IMR-90 (cell line): ENCODE measurements around the gene COL8A1. TPM values are rescaled to one million over a fixed set of nuclear protein-coding genes. Genes with fewer than 3 reads are reported as not detected.
A peak's percentile ranks its signal among the peaks of the same experiment; 100 is the strongest.

Experiments
- ATAC-seq: fragments of 200-7000 bp; cut with Tn5 transposase; 2 replicates; pipeline ENCODE4 v1.9.1; 2020; ENCODE audit warnings: low read depth, mild to moderate bottlenecking, moderate library complexity
- BruUV-seq: library from RNA; stranded (reverse); fragments of 400-500 nt; replicated peaks from 2 replicates; lab custom pipeline; 2021; lab: Mats Ljungman, UMichigan
- CTCF ChIA-PET: fragments of 300-600 bp; formaldehyde crosslinking; extraction: SDS; loops from one replicate; lab custom pipeline; 2021; ENCODE audit warnings: antibody characterized with exemption; lab: Yijun Ruan, JAX
- POLR2A ChIA-PET: fragments of 300-600 bp; sonication (Branson Sonifier 250); formaldehyde crosslinking; loops from one replicate; lab custom pipeline; 2022; ENCODE audit warnings: antibody characterized with exemption; ENCODE audit not compliant: unreplicated experiment; lab: Charles Lee
- DNase-seq: peaks from one replicate; pipeline ENCODE4 v3.0.0; 2013
- H2AFZ ChIP-seq: replicated peaks from 2 replicates; pipeline ENCODE3; 2013; ENCODE audit warnings: low read length, mild to moderate bottlenecking; ENCODE audit not compliant: poor library complexity
- H2AK5ac ChIP-seq: 2 replicates; pipeline ENCODE4 v1.6.1; 2013; ENCODE audit warnings: low read depth, low read length, inconsistent platforms
- H2AK9ac ChIP-seq: replicated peaks from 2 replicates; pipeline ENCODE3; 2013; ENCODE audit warnings: mild to moderate bottlenecking, low read depth, low read length, moderate library complexity; ENCODE audit not compliant: poor library complexity
- H2BK120ac ChIP-seq: 2 replicates; pipeline ENCODE4 v1.6.1; 2013; ENCODE audit warnings: low read depth, low read length, inconsistent platforms
- H2BK15ac ChIP-seq: 3 replicates; pipeline ENCODE4 v1.6.1; 2013; ENCODE audit warnings: low read depth, low read length, inconsistent platforms
- H2BK20ac ChIP-seq: 2 replicates; pipeline ENCODE4 v1.6.1; 2013; ENCODE audit warnings: low read depth, mild to moderate bottlenecking, inconsistent platforms, low read length, moderate library complexity
- H2BK5ac ChIP-seq: 2 replicates; pipeline ENCODE4 v1.6.1; 2013; ENCODE audit warnings: mild to moderate bottlenecking, low read depth, low read length, inconsistent platforms; ENCODE audit not compliant: poor library complexity, severe bottlenecking
- H3K14ac ChIP-seq: replicated peaks from 2 replicates; pipeline ENCODE4 v1.6.1; 2013; ENCODE audit warnings: low read depth, low read length, inconsistent platforms
- H3K18ac ChIP-seq: 2 replicates; pipeline ENCODE4 v1.6.1; 2013; ENCODE audit warnings: low read depth, low read length, control low read depth
- H3K23ac ChIP-seq: 2 replicates; pipeline ENCODE4 v1.6.1; 2013; ENCODE audit warnings: low read depth, low read length, inconsistent platforms
- H3K27ac ChIP-seq: 2 replicates; pipeline ENCODE4 v1.5.1; 2013; ENCODE audit warnings: mild to moderate bottlenecking, control low read depth, low read length; ENCODE audit not compliant: insufficient read depth
- H3K27me3 ChIP-seq: 2 replicates; pipeline ENCODE4 v1.6.1; 2013; ENCODE audit warnings: low read length; ENCODE audit not compliant: control insufficient read depth, insufficient read depth
- H3K36me3 ChIP-seq: 2 replicates; pipeline ENCODE4 v1.6.1; 2013; ENCODE audit warnings: low read length, mixed read lengths; ENCODE audit not compliant: control insufficient read depth, insufficient read depth
- H3K4ac ChIP-seq: 2 replicates; pipeline ENCODE4 v1.6.1; 2013; ENCODE audit warnings: low read depth, low read length, inconsistent platforms
- H3K4me1 ChIP-seq: 2 replicates; pipeline ENCODE4 v1.6.1; 2013; ENCODE audit warnings: low read length, mixed read lengths; ENCODE audit not compliant: control insufficient read depth, insufficient read depth
- H3K4me2 ChIP-seq: 2 replicates; pipeline ENCODE4 v1.6.1; 2013; ENCODE audit warnings: low read depth, mild to moderate bottlenecking, control low read depth, low read length, moderate library complexity
- H3K4me3 ChIP-seq: 2 replicates; pipeline ENCODE4 v1.5.1; 2013; ENCODE audit warnings: low read depth, mild to moderate bottlenecking, control low read depth, low read length, moderate library complexity; ENCODE audit not compliant: insufficient read depth
- H3K56ac ChIP-seq: 2 replicates; pipeline ENCODE4 v1.6.1; 2013; ENCODE audit warnings: low read length, inconsistent platforms; ENCODE audit not compliant: insufficient read depth; ENCODE audit errors: extremely low read depth
- H3K79me1 ChIP-seq, 2 experiments: 2 replicates each; pipeline ENCODE4 v1.6.1; 2013; ENCODE audit warnings: low read length in 2 of 2, inconsistent platforms in 1 of 2, low read depth in 1 of 2
- H3K9ac ChIP-seq: 2 replicates; pipeline ENCODE4 v1.6.1; 2013; ENCODE audit warnings: low read depth, low read length, control low read depth
- H3K9me1 ChIP-seq: 2 replicates; pipeline ENCODE4 v1.6.1; 2013; ENCODE audit warnings: low read length, inconsistent platforms; ENCODE audit not compliant: insufficient read depth
- H3K9me3 ChIP-seq: 2 replicates; pipeline ENCODE4 v1.6.1; 2013; ENCODE audit warnings: low read length; ENCODE audit not compliant: control insufficient read depth, insufficient read depth
- H4K20me1 ChIP-seq: 2 replicates; pipeline ENCODE4 v1.6.1; 2013; ENCODE audit warnings: low read length, inconsistent platforms; ENCODE audit not compliant: insufficient read depth
- H4K5ac ChIP-seq: 2 replicates; pipeline ENCODE4 v1.6.1; 2013; ENCODE audit warnings: mild to moderate bottlenecking, low read depth, low read length, control low read depth
- H4K8ac ChIP-seq, 2 experiments: 2 replicates each; pipeline ENCODE4 v1.6.1; 2013; ENCODE audit warnings: low read depth in 2 of 2, low read length in 2 of 2, control low read depth in 1 of 2, inconsistent platforms in 1 of 2
- H4K91ac ChIP-seq: 2 replicates; pipeline ENCODE4 v1.6.1; 2013; ENCODE audit warnings: low read depth, low read length, inconsistent platforms; ENCODE audit not compliant: insufficient read depth
- BHLHE40 ChIP-seq: fragments of 150-350 bp; IDR thresholded peaks from 2 replicates; pipeline ENCODE4 v1.6.1; 2016; ENCODE audit warnings: mild to moderate bottlenecking, low read depth, low read length
- CEBPB ChIP-seq: IDR thresholded peaks from 2 replicates; pipeline ENCODE4 v1.6.1; 2012; ENCODE audit warnings: low read depth, low read length, improper control_type of control experiment
- CHD1 ChIP-seq: IDR thresholded peaks from 2 replicates; pipeline ENCODE4 v1.6.1; 2012; ENCODE audit warnings: low read depth, low read length, improper control_type of control experiment
- CTCF ChIP-seq: conservative IDR thresholded peaks from 2 replicates; pipeline ENCODE4 v1.5.1; 2012; ENCODE audit warnings: mild to moderate bottlenecking, low read depth, low read length, improper control_type of control experiment
- MAZ ChIP-seq: IDR thresholded peaks from 2 replicates; pipeline ENCODE4 v1.6.1; 2012; ENCODE audit warnings: low read depth, mild to moderate bottlenecking, low read length, improper control_type of control experiment, moderate library complexity, borderline replicate concordance
- MXI1 ChIP-seq: IDR thresholded peaks from 2 replicates; pipeline ENCODE4 v1.6.1; 2012; ENCODE audit warnings: low read depth, mild to moderate bottlenecking, low read length, moderate library complexity, borderline replicate concordance
- POLR2A ChIP-seq: IDR thresholded peaks from 2 replicates; pipeline ENCODE4 v1.6.1; 2012; ENCODE audit warnings: mild to moderate bottlenecking, low read depth, low read length
- RAD21 ChIP-seq: IDR thresholded peaks from 2 replicates; pipeline ENCODE4 v1.6.1; 2012; ENCODE audit warnings: low read length, improper control_type of control experiment
- RCOR1 ChIP-seq: IDR thresholded peaks from 2 replicates; pipeline ENCODE4 v1.6.1; 2012; ENCODE audit warnings: mild to moderate bottlenecking, low read length, improper control_type of control experiment; ENCODE audit not compliant: insufficient replicate concordance
- SMC3 ChIP-seq: fragments of 150-350 bp; IDR thresholded peaks from 2 replicates; pipeline ENCODE4 v1.6.1; 2016; ENCODE audit warnings: low read depth, mild to moderate bottlenecking, antibody characterized with exemption, low read length, moderate library complexity
- USF2 ChIP-seq: fragments of 150-350 bp; IDR thresholded peaks from 2 replicates; pipeline ENCODE4 v1.6.1; 2017; ENCODE audit warnings: mild to moderate bottlenecking, antibody characterized with exemption, low read length, low read depth
- WGBS, 2 experiments: methylation state at CpG; one replicate each; pipeline versions ENCODE4 v1.1.5 to v1.1.7; 2013; ENCODE audit warnings: missing lambda C conversion rate in 2 of 2; ENCODE audit not compliant: insufficient read length in 1 of 2; ENCODE audit errors: extremely low coverage in 2 of 2; 5-methylcytosine and 5-hydroxymethylcytosine counted together
- dilution Hi-C: fragments of 300-500 bp; cut with HindIII; formaldehyde crosslinking; loops from one replicate; pipeline ENCODE4 v1.14.3; 2018; ENCODE audit warnings: low sequenced_read_pairs; ENCODE audit not compliant: unreplicated experiment
- in situ Hi-C: fragments of 300-500 bp; cut with MboI; formaldehyde crosslinking; loops from 3 replicates; pipeline ENCODE4 v1.14.3; 2019; ENCODE audit warnings: low sequenced_read_pairs, inconsistent platforms, mixed read lengths
- intact Hi-C: fragments of 100-400 bp; cut with micrococcal nuclease; formaldehyde crosslinking; loops from 2 replicates; pipeline ENCODE4 v1.10.0; 2022
- polyA plus RNA-seq, 3 experiments: library from polyadenylated mRNA; depleted of rRNA; stranded (reverse); fragments of >200 nt; gene quantifications; 2 replicates each; pipeline ENCODE4 v1.2.3, GENCODE V29; 2012; ENCODE audit warnings: low replicate concordance in 1 of 3
- total RNA-seq: library from RNA; depleted of rRNA; stranded (reverse); fragments of >200 nt; gene quantifications from 2 replicates; pipeline ENCODE4 v1.2.3, GENCODE V29; 2012

The COL8A1 gene
- total and polyA plus RNA-seq, 2 of the 4 experiments (the other 2 are of a cell fraction), result 119 to 151 TPM

GRCh38 chr3:99625237-99625622 is 13.2 kb upstream of the COL8A1 start:
- 100% methylated on average over 1 of the region's 2 CpGs; no CpG with 5 or more reads in 1 of the 2 experiments for WGBS, 2 experiments
- H4K5ac ChIP-seq, result peak overlapping the region; percentile 90
- H4K8ac ChIP-seq, result peak overlapping the region; percentile 7 to 63
- no peak overlapping the region; the same call in 1 of the 2 replicates for H3K4me2 ChIP-seq
- ATAC-seq, result peak; percentile 12; the same call in 1 of the 2 replicates
- H2AK9ac ChIP-seq, result no peak overlapping the region
- H3K27ac ChIP-seq, result peak overlapping the region; percentile 61
- H3K4me3 ChIP-seq, result no peak overlapping the region
- TF ChIP-seq CTCF (no peak), MAZ (no peak), SMC3 (no peak), RAD21 (no peak), CEBPB (no peak), POLR2A (no peak), CHD1 (no peak), BHLHE40 (no peak), USF2 (no peak), MXI1 (no peak), RCOR1 (no peak)
- H2BK120ac ChIP-seq, result peak overlapping the region; percentile 64
- H3K18ac ChIP-seq, result peak overlapping the region; percentile 73
- no peaks in the 10 kb centered on the region for H3K79me1 ChIP-seq
- H2BK20ac ChIP-seq, result peak overlapping the region; percentile 51
- peak overlapping the region; percentile 26 for H3K4ac ChIP-seq
- H3K9me1 ChIP-seq, result peaks cover 8% of the 10 kb centered on the region
- DNase-seq, result no peak
- peak overlapping the region; percentile 5 for H2AFZ ChIP-seq
- H3K9ac ChIP-seq, result no peak overlapping the region
- peak overlapping the region; percentile 64 for H4K91ac ChIP-seq
- peak overlapping the region; percentile 85 for H2AK5ac ChIP-seq
- CTCF ChIA-PET, result no interaction called here
- peaks cover 19% of the 10 kb centered on the region for H3K4me1 ChIP-seq
- H3K9me3 ChIP-seq, result no peaks in the 10 kb centered on the region
- intact Hi-C loops (no loop called here), dilution Hi-C loops (no loop called here), in situ Hi-C loops (no loop called here)
- no peaks in the 10 kb centered on the region for H3K27me3 ChIP-seq
- H2BK15ac ChIP-seq, result peak overlapping the region; percentile 43; the same call in 2 of the 3 replicates
- no peaks in the 10 kb centered on the region for H4K20me1 ChIP-seq
- peak overlapping the region; percentile 72 for H2BK5ac ChIP-seq
- no peak overlapping the region; the same call in 1 of the 2 replicates for H3K56ac ChIP-seq
- POLR2A ChIA-PET, result no interaction called here
- BruUV-seq, result no TSS peak
- peak overlapping the region; percentile 32; the same call in 1 of the 2 replicates for H3K23ac ChIP-seq
- no peaks in the 10 kb centered on the region for H3K36me3 ChIP-seq
- peak overlapping the region; percentile 58 for H3K14ac ChIP-seq
